ENCODE measurements around the gene LPO. TPM values are rescaled to one million over a fixed set of nuclear protein-coding genes. Genes with fewer than 3 reads are reported as not detected.

The LPO gene
- total and polyA plus RNA-seq, 9 of the 15 experiments (the other 6 are each of a cell fraction or from before 2014, with no cell fraction given), result 0.07 to 0.11 TPM; not detected in 7

- TF ChIP-seq, protein P1, sequence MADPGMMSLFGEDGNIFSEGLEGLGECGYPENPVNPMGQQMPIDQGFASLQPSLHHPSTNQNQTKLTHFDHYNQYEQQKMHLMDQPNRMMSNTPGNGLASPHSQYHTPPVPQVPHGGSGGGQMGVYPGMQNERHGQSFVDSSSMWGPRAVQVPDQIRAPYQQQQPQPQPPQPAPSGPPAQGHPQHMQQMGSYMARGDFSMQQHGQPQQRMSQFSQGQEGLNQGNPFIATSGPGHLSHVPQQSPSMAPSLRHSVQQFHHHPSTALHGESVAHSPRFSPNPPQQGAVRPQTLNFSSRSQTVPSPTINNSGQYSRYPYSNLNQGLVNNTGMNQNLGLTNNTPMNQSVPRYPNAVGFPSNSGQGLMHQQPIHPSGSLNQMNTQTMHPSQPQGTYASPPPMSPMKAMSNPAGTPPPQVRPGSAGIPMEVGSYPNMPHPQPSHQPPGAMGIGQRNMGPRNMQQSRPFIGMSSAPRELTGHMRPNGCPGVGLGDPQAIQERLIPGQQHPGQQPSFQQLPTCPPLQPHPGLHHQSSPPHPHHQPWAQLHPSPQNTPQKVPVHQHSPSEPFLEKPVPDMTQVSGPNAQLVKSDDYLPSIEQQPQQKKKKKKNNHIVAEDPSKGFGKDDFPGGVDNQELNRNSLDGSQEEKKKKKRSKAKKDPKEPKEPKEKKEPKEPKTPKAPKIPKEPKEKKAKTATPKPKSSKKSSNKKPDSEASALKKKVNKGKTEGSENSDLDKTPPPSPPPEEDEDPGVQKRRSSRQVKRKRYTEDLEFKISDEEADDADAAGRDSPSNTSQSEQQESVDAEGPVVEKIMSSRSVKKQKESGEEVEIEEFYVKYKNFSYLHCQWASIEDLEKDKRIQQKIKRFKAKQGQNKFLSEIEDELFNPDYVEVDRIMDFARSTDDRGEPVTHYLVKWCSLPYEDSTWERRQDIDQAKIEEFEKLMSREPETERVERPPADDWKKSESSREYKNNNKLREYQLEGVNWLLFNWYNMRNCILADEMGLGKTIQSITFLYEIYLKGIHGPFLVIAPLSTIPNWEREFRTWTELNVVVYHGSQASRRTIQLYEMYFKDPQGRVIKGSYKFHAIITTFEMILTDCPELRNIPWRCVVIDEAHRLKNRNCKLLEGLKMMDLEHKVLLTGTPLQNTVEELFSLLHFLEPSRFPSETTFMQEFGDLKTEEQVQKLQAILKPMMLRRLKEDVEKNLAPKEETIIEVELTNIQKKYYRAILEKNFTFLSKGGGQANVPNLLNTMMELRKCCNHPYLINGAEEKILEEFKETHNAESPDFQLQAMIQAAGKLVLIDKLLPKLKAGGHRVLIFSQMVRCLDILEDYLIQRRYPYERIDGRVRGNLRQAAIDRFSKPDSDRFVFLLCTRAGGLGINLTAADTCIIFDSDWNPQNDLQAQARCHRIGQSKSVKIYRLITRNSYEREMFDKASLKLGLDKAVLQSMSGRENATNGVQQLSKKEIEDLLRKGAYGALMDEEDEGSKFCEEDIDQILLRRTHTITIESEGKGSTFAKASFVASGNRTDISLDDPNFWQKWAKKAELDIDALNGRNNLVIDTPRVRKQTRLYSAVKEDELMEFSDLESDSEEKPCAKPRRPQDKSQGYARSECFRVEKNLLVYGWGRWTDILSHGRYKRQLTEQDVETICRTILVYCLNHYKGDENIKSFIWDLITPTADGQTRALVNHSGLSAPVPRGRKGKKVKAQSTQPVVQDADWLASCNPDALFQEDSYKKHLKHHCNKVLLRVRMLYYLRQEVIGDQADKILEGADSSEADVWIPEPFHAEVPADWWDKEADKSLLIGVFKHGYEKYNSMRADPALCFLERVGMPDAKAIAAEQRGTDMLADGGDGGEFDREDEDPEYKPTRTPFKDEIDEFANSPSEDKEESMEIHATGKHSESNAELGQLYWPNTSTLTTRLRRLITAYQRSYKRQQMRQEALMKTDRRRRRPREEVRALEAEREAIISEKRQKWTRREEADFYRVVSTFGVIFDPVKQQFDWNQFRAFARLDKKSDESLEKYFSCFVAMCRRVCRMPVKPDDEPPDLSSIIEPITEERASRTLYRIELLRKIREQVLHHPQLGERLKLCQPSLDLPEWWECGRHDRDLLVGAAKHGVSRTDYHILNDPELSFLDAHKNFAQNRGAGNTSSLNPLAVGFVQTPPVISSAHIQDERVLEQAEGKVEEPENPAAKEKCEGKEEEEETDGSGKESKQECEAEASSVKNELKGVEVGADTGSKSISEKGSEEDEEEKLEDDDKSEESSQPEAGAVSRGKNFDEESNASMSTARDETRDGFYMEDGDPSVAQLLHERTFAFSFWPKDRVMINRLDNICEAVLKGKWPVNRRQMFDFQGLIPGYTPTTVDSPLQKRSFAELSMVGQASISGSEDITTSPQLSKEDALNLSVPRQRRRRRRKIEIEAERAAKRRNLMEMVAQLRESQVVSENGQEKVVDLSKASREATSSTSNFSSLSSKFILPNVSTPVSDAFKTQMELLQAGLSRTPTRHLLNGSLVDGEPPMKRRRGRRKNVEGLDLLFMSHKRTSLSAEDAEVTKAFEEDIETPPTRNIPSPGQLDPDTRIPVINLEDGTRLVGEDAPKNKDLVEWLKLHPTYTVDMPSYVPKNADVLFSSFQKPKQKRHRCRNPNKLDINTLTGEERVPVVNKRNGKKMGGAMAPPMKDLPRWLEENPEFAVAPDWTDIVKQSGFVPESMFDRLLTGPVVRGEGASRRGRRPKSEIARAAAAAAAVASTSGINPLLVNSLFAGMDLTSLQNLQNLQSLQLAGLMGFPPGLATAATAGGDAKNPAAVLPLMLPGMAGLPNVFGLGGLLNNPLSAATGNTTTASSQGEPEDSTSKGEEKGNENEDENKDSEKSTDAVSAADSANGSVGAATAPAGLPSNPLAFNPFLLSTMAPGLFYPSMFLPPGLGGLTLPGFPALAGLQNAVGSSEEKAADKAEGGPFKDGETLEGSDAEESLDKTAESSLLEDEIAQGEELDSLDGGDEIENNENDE (IDR thresholded peaks at IDR 0.05; ENCODE audit: low read depth, low read length), result no peak
- no peak for TF ChIP-seq ZNF589 (CRISPR knock-in tag; IDR thresholded peaks at IDR 0.05; ENCODE audit: low read depth)
- no peak; the same call in 1 of the 2 replicates for TF ChIP-seq HDAC2 (IDR thresholded peaks at IDR 0.05)
- TF ChIP-seq RBBP5 (IDR thresholded peaks at IDR 0.05; ENCODE audit: borderline replicate concordance, insufficient read depth, low read length, poor library complexity, severe bottlenecking), result no peak
- TF ChIP-seq, protein P2, sequence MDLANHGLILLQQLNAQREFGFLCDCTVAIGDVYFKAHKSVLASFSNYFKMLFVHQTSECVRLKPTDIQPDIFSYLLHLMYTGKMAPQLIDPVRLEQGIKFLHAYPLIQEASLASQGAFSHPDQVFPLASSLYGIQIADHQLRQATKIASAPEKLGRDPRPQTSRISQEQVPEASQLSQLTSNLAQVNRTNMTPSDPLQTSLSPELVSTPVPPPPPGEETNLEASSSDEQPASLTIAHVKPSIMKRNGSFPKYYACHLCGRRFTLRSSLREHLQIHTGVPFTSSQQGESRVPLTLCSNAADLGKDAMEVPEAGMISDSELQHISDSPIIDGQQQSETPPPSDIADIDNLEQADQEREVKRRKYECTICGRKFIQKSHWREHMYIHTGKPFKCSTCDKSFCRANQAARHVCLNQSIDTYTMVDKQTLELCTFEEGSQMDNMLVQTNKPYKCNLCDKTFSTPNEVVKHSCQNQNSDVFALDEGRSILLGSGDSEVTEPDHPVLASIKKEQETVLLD (IDR thresholded peaks at IDR 0.05), result peak; percentile 16; the same call in 1 of the 2 replicates
- no peak for TF ChIP-seq KAT8 (IDR thresholded peaks at IDR 0.05; ENCODE audit: low read depth)
- TF ChIP-seq NFATC3 (IDR thresholded peaks at IDR 0.05), result no peak
- 0 out of 2 replicates have a peak, but pooled peaks have one; percentile 19 for TF ChIP-seq GABPB1 (CRISPR knock-in tag; IDR thresholded peaks at IDR 0.05)
- peak; percentile 90 for TF ChIP-seq BACH1 (tag; IDR thresholded peaks at IDR 0.05)
- no peak for TF ChIP-seq ZNF436 (CRISPR knock-in tag; IDR thresholded peaks at IDR 0.05)
- no peak for TF ChIP-seq ZNF77 (CRISPR knock-in tag; IDR thresholded peaks at IDR 0.05)
- no peak for TF ChIP-seq BDP1 (IDR thresholded peaks at IDR 0.05; ENCODE audit: insufficient read depth, insufficient read length)
- no peak for TF ChIP-seq TSHZ1 (CRISPR knock-in tag; IDR thresholded peaks at IDR 0.05)
Measured at GRCh38 chr17:58289869-58290268, 51.5 kb downstream of the LPO start (continued).

Data from K562 (cell line).